Measurements from ENCODE around the gene KCNJ16.

GRCh38 chr17:70161519-70161918 is 86.5 kb downstream of the KCNJ16 start:
- TF ChIP-seq CTCF (conservative IDR thresholded peaks at IDR 0.05; ENCODE audit: low read depth, low read length), result no peak
- TF ChIP-seq EZH2 (IDR thresholded peaks at IDR 0.05; ENCODE audit: borderline replicate concordance, low read depth, low read length, poor library complexity, severe bottlenecking), result no peak

All from A673 (cell line).